ENCODE measurements around the gene RUNX3.

Gene RUNX3

GRCh38 chr1:24871306-24871901 is 58.7 kb downstream of the RUNX3 start:
- intact Hi-C loops (cut with DNase I), result no loop called here

GRCh38 chr1:24870551-24871195 is 59.4 kb downstream of the RUNX3 start:
- intact Hi-C loops (cut with DNase I), result no loop called here
- DNase-seq, result no peak

More at GRCh38 chr1:24871306-24871901, 58.7 kb downstream of the RUNX3 start:
- no peak for DNase-seq

- DNase-seq, result peak in 1 of 10 donors; percentile 69
- intact Hi-C loops (cut with DNase I), result no loop called here
These were observed 61.8 kb downstream of the RUNX3 start for GRCh38 chr1:24868016-24868875.

GRCh38 chr1:24867084-24867870 is 62.8 kb downstream of the RUNX3 start:
- peak in 1 of 10 donors; percentile 44 for DNase-seq

GRCh38 chr1:24866211-24867083 is 63.6 kb downstream of the RUNX3 start:
- intact Hi-C loops (cut with DNase I), result no loop called here
- DNase-seq, result peak in 1 of 10 donors; percentile 62

More at GRCh38 chr1:24867084-24867870, 62.8 kb downstream of the RUNX3 start:
- intact Hi-C loops (cut with DNase I), result no loop called here

- intact Hi-C loops (cut with DNase I), result no loop called here
- DNase-seq, result peak in 1 of 10 donors; percentile 62
These were observed 64.5 kb downstream of the RUNX3 start for GRCh38 chr1:24865587-24865986.

- intact Hi-C loops (cut with DNase I), result no loop called here
- DNase-seq, result no peak
These were observed 64.9 kb downstream of the RUNX3 start for GRCh38 chr1:24865168-24865567.

- intact Hi-C loops (cut with DNase I), result no loop called here
- no peak for DNase-seq
These were observed 65.7 kb downstream of the RUNX3 start for GRCh38 chr1:24864370-24864777.

GRCh38 chr1:24862775-24863483 is 67.1 kb downstream of the RUNX3 start:
- peak in 1 of 10 donors; percentile 49 for DNase-seq
- intact Hi-C loops (cut with DNase I), result no loop called here

- intact Hi-C loops (cut with DNase I), result no loop called here
- no peak for DNase-seq
These were observed 68.0 kb downstream of the RUNX3 start for GRCh38 chr1:24861821-24862727.

- DNase-seq, result no peak
- intact Hi-C loops (cut with DNase I), result no loop called here
These were observed 69.2 kb downstream of the RUNX3 start for GRCh38 chr1:24860841-24861240.

- intact Hi-C loops (cut with DNase I), result no loop called here
- DNase-seq, result no peak
These were observed 70.7 kb downstream of the RUNX3 start for GRCh38 chr1:24859063-24860010.

GRCh38 chr1:24858277-24858676 is 71.8 kb downstream of the RUNX3 start:
- DNase-seq, result no peak
- intact Hi-C loops (cut with DNase I), result no loop called here

- DNase-seq, result no peak
- intact Hi-C loops (cut with DNase I), result no loop called here
These were observed 72.5 kb downstream of the RUNX3 start for GRCh38 chr1:24857507-24858133.

GRCh38 chr1:24856787-24857506 is 73.1 kb downstream of the RUNX3 start:
- DNase-seq, result peak in 1 of 10 donors; percentile 49
- intact Hi-C loops (cut with DNase I), result no loop called here

GRCh38 chr1:24855474-24855873 is 74.6 kb downstream of the RUNX3 start:
- intact Hi-C loops (cut with DNase I), result no loop called here

More at GRCh38 chr1:24855474-24855873, 74.6 kb downstream of the RUNX3 start:
- no peak for DNase-seq
